IMR-90 (cell line): ENCODE measurements around the gene RHOH. TPM values are rescaled to one million over a fixed set of nuclear protein-coding genes. Genes with fewer than 3 reads are reported as not detected.

Experiments used
- ATAC-seq: fragments of 200-7000 bp; cut with Tn5 transposase; 2 replicates; pipeline ENCODE4 v1.9.1; 2020; ENCODE audit warnings: low read depth, mild to moderate bottlenecking, moderate library complexity
- BruUV-seq: library from RNA; stranded (reverse); fragments of 400-500 nt; replicated peaks from 2 replicates; lab custom pipeline; 2021; lab: Mats Ljungman, UMichigan
- CTCF ChIA-PET: fragments of 300-600 bp; formaldehyde crosslinking; extraction: SDS; loops from one replicate; lab custom pipeline; 2021; ENCODE audit warnings: antibody characterized with exemption; lab: Yijun Ruan, JAX
- POLR2A ChIA-PET: fragments of 300-600 bp; sonication (Branson Sonifier 250); formaldehyde crosslinking; loops from one replicate; lab custom pipeline; 2022; ENCODE audit warnings: antibody characterized with exemption; ENCODE audit not compliant: unreplicated experiment; lab: Charles Lee
- DNase-seq: peaks from one replicate; pipeline ENCODE4 v3.0.0; 2013
- H2AFZ ChIP-seq: replicated peaks from 2 replicates; pipeline ENCODE3; 2013; ENCODE audit warnings: low read length, mild to moderate bottlenecking; ENCODE audit not compliant: poor library complexity
- H2AK5ac ChIP-seq: 2 replicates; pipeline ENCODE4 v1.6.1; 2013; ENCODE audit warnings: low read depth, low read length, inconsistent platforms
- H2AK9ac ChIP-seq: replicated peaks from 2 replicates; pipeline ENCODE3; 2013; ENCODE audit warnings: mild to moderate bottlenecking, low read depth, low read length, moderate library complexity; ENCODE audit not compliant: poor library complexity
- H2BK120ac ChIP-seq: 2 replicates; pipeline ENCODE4 v1.6.1; 2013; ENCODE audit warnings: low read depth, low read length, inconsistent platforms
- H2BK15ac ChIP-seq: 3 replicates; pipeline ENCODE4 v1.6.1; 2013; ENCODE audit warnings: low read depth, low read length, inconsistent platforms
- H2BK20ac ChIP-seq: 2 replicates; pipeline ENCODE4 v1.6.1; 2013; ENCODE audit warnings: low read depth, mild to moderate bottlenecking, inconsistent platforms, low read length, moderate library complexity
- H2BK5ac ChIP-seq: 2 replicates; pipeline ENCODE4 v1.6.1; 2013; ENCODE audit warnings: mild to moderate bottlenecking, low read depth, low read length, inconsistent platforms; ENCODE audit not compliant: poor library complexity, severe bottlenecking
- H3K14ac ChIP-seq: replicated peaks from 2 replicates; pipeline ENCODE4 v1.6.1; 2013; ENCODE audit warnings: low read depth, low read length, inconsistent platforms
- H3K18ac ChIP-seq: 2 replicates; pipeline ENCODE4 v1.6.1; 2013; ENCODE audit warnings: low read depth, low read length, control low read depth
- H3K23ac ChIP-seq: 2 replicates; pipeline ENCODE4 v1.6.1; 2013; ENCODE audit warnings: low read depth, low read length, inconsistent platforms
- H3K27ac ChIP-seq: 2 replicates; pipeline ENCODE4 v1.5.1; 2013; ENCODE audit warnings: mild to moderate bottlenecking, control low read depth, low read length; ENCODE audit not compliant: insufficient read depth
- H3K27me3 ChIP-seq: 2 replicates; pipeline ENCODE4 v1.6.1; 2013; ENCODE audit warnings: low read length; ENCODE audit not compliant: control insufficient read depth, insufficient read depth
- H3K36me3 ChIP-seq: 2 replicates; pipeline ENCODE4 v1.6.1; 2013; ENCODE audit warnings: low read length, mixed read lengths; ENCODE audit not compliant: control insufficient read depth, insufficient read depth
- H3K4ac ChIP-seq: 2 replicates; pipeline ENCODE4 v1.6.1; 2013; ENCODE audit warnings: low read depth, low read length, inconsistent platforms
- H3K4me1 ChIP-seq: 2 replicates; pipeline ENCODE4 v1.6.1; 2013; ENCODE audit warnings: low read length, mixed read lengths; ENCODE audit not compliant: control insufficient read depth, insufficient read depth
- H3K4me2 ChIP-seq: 2 replicates; pipeline ENCODE4 v1.6.1; 2013; ENCODE audit warnings: low read depth, mild to moderate bottlenecking, control low read depth, low read length, moderate library complexity
- H3K4me3 ChIP-seq: 2 replicates; pipeline ENCODE4 v1.5.1; 2013; ENCODE audit warnings: low read depth, mild to moderate bottlenecking, control low read depth, low read length, moderate library complexity; ENCODE audit not compliant: insufficient read depth
- H3K56ac ChIP-seq: 2 replicates; pipeline ENCODE4 v1.6.1; 2013; ENCODE audit warnings: low read length, inconsistent platforms; ENCODE audit not compliant: insufficient read depth; ENCODE audit errors: extremely low read depth
- H3K79me1 ChIP-seq, 2 experiments: 2 replicates each; pipeline ENCODE4 v1.6.1; 2013; ENCODE audit warnings: low read length in 2 of 2, inconsistent platforms in 1 of 2, low read depth in 1 of 2
- H3K9ac ChIP-seq: 2 replicates; pipeline ENCODE4 v1.6.1; 2013; ENCODE audit warnings: low read depth, low read length, control low read depth
- H3K9me1 ChIP-seq: 2 replicates; pipeline ENCODE4 v1.6.1; 2013; ENCODE audit warnings: low read length, inconsistent platforms; ENCODE audit not compliant: insufficient read depth
- H3K9me3 ChIP-seq: 2 replicates; pipeline ENCODE4 v1.6.1; 2013; ENCODE audit warnings: low read length; ENCODE audit not compliant: control insufficient read depth, insufficient read depth
- H4K20me1 ChIP-seq: 2 replicates; pipeline ENCODE4 v1.6.1; 2013; ENCODE audit warnings: low read length, inconsistent platforms; ENCODE audit not compliant: insufficient read depth
- H4K5ac ChIP-seq: 2 replicates; pipeline ENCODE4 v1.6.1; 2013; ENCODE audit warnings: mild to moderate bottlenecking, low read depth, low read length, control low read depth
- H4K8ac ChIP-seq, 2 experiments: 2 replicates each; pipeline ENCODE4 v1.6.1; 2013; ENCODE audit warnings: low read depth in 2 of 2, low read length in 2 of 2, control low read depth in 1 of 2, inconsistent platforms in 1 of 2
- H4K91ac ChIP-seq: 2 replicates; pipeline ENCODE4 v1.6.1; 2013; ENCODE audit warnings: low read depth, low read length, inconsistent platforms; ENCODE audit not compliant: insufficient read depth
- BHLHE40 ChIP-seq: fragments of 150-350 bp; IDR thresholded peaks from 2 replicates; pipeline ENCODE4 v1.6.1; 2016; ENCODE audit warnings: mild to moderate bottlenecking, low read depth, low read length
- CEBPB ChIP-seq: IDR thresholded peaks from 2 replicates; pipeline ENCODE4 v1.6.1; 2012; ENCODE audit warnings: low read depth, low read length, improper control_type of control experiment
- WGBS, 2 experiments: methylation state at CpG; one replicate each; pipeline versions ENCODE4 v1.1.5 to v1.1.7; 2013; ENCODE audit warnings: missing lambda C conversion rate in 2 of 2; ENCODE audit not compliant: insufficient read length in 1 of 2; ENCODE audit errors: extremely low coverage in 2 of 2; 5-methylcytosine and 5-hydroxymethylcytosine counted together
- dilution Hi-C: fragments of 300-500 bp; cut with HindIII; formaldehyde crosslinking; loops from one replicate; pipeline ENCODE4 v1.14.3; 2018; ENCODE audit warnings: low sequenced_read_pairs; ENCODE audit not compliant: unreplicated experiment
- in situ Hi-C: fragments of 300-500 bp; cut with MboI; formaldehyde crosslinking; loops from 3 replicates; pipeline ENCODE4 v1.14.3; 2019; ENCODE audit warnings: low sequenced_read_pairs, inconsistent platforms, mixed read lengths
- intact Hi-C: fragments of 100-400 bp; cut with micrococcal nuclease; formaldehyde crosslinking; loops from 2 replicates; pipeline ENCODE4 v1.10.0; 2022
- polyA plus RNA-seq, 3 experiments: library from polyadenylated mRNA; depleted of rRNA; stranded (reverse); fragments of >200 nt; gene quantifications; 2 replicates each; pipeline ENCODE4 v1.2.3, GENCODE V29; 2012; ENCODE audit warnings: low replicate concordance in 1 of 3
- total RNA-seq: library from RNA; depleted of rRNA; stranded (reverse); fragments of >200 nt; gene quantifications from 2 replicates; pipeline ENCODE4 v1.2.3, GENCODE V29; 2012

RHOH gene
- total and polyA plus RNA-seq, 2 of the 4 experiments (the other 2 are of a cell fraction): not detected

GRCh38 chr4:40232610-40233009 lies 35.8 kb downstream of the RHOH start:
- Histone ChIP-seq H3K14ac (no peak overlapping the region), H2BK15ac (no peak overlapping the region), H2AK5ac (no peak overlapping the region), H3K4me3 (no peak overlapping the region), H3K9ac (no peak overlapping the region), H3K9me3 (no peaks in the 10 kb centered on the region), H4K91ac (no peak overlapping the region), H3K56ac (no peak overlapping the region), H3K4me1 (no peaks in the 10 kb centered on the region), H4K8ac (no peak overlapping the region), H3K27ac (no peak overlapping the region), H4K5ac (no peak overlapping the region), H3K36me3 (no peaks in the 10 kb centered on the region), H4K20me1 (no peaks in the 10 kb centered on the region), H2AFZ (no peak overlapping the region), H3K23ac (no peak overlapping the region), H3K4me2 (no peak overlapping the region), H3K79me1 (no peaks in the 10 kb centered on the region), H2BK120ac (no peak overlapping the region), H2AK9ac (no peak overlapping the region), H3K18ac (no peak overlapping the region), H3K9me1 (no peaks in the 10 kb centered on the region), H2BK5ac (no peak overlapping the region), H3K4ac (no peak overlapping the region), H2BK20ac (no peak overlapping the region), H3K27me3 (peaks cover 8% of the 10 kb centered on the region)
- 66% methylated on average over 2 of the region's 3 CpGs; no CpG with 5 or more reads in 1 of the 2 experiments for WGBS, 2 experiments
- dilution Hi-C loops (no loop called here), intact Hi-C loops (no loop called here), in situ Hi-C loops (no loop called here)
- CTCF ChIA-PET: no interaction called here
- DNase-seq: no peak
- POLR2A ChIA-PET: no interaction called here
- TF ChIP-seq BHLHE40 (no peak), CEBPB (no peak)
- no TSS peak for BruUV-seq
- ATAC-seq: no peak
